IPS-NIHi7 (cell line): Measurements from ENCODE around the gene GNB2.

Source experiments
- DNase-seq: peaks from one replicate; pipeline ENCODE4 v3.0.0; 2012; ENCODE audit warnings: mixed read lengths; ENCODE audit errors: extremely low spot score

Gene GNB2

DNA sequence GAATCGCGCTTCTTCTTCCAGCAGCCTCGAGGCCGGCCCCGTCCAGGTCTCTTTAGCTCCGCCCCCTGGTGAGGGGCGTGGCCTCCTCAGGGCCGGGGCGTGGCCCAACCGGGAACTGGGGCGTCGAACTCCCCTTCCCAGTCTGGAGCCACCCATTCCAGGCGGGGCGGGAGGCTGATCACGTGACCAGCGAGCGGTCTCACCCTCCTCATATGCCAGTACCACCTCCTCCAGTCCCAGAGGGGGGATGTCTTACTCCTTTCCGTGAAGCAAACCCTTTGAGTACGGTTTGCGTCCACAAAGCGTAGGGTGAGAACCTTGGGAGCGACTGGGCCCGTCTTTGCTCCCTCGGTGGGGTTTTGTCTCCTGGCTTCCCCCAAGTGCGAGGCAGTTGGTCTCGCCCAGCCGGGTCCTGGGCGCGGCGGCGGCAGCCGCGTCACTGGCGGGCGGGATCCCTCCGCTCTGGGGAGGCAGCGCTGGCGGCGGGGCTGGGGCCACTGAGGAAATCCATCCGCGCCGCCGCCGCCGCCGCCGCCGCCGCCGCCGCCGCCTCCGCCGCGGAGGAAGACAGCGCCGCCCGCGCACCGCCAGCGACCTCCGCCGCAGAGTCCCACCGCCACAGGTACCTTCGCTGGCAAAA, at the start of gene GNB2:
Gene GNB2 (plus strand): TSS at position 439 of the 640 bp plus-strand sequence. CDS start 2,526 bp downstream, outside the sequence.
- DNase-seq, result peak; percentile 98

DNA sequence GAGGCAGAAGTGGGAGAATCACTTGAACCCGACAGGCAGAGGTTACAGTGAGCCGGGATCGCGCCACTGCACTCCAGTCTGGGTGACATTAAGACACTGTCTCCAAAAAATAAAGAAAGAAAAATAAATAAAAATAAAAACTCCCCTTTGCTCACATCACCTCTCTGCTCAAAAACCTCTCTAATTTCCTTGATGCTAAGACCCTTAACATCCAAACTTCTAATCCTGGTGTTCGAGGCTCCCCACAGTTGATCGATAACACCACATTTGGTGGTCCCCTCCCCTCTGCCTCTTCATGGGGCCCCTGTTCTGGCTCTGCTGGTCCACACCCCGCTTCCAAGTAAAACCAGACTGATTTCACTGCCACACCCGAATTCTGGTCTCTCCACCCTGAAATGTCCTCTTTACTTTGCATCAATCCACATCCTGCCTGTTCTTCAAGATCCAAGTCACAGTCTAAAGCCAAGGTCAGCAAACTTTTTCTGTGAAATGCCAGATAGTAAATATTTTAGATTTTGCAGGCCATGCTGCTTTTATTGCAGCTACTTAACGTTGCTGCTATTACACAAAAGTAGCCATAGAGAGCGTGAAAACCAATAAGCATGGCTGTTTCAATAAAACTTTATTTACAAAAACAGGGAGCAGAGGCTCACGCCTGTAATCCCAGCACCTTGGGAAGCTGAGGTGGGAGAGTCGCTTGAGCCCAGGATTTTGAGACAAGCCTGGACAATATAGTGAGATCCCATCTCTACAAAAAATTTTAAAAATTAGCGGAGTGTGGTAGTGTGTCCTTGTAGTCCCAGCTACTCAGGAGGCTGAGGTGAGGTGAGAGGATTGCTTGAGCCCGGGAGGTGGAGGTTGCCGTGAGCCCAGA, 49.4 kb upstream of the GNB2 start:
- DNase-seq, result no peak

DNA sequence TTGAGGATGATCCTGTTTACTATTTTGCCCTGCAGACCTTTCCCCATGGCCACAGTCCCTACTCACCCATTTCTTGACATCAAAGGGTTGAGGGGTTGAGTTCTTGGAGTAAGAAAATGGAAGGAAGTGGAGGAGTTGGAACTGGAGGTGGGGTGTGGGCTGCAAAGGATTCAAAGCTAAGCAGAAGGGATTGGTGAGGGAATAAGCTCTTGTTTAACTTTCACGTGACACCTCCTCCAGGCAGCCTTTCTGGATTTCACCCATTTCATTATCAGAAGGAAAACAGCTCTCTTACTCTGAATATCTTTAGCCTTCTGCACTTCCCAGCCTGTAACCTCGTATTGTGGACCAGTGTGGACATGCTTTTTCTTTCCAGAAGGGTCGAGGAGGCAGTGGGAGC, 47.5 kb upstream of the GNB2 start:
- DNase-seq, result no peak

DNA sequence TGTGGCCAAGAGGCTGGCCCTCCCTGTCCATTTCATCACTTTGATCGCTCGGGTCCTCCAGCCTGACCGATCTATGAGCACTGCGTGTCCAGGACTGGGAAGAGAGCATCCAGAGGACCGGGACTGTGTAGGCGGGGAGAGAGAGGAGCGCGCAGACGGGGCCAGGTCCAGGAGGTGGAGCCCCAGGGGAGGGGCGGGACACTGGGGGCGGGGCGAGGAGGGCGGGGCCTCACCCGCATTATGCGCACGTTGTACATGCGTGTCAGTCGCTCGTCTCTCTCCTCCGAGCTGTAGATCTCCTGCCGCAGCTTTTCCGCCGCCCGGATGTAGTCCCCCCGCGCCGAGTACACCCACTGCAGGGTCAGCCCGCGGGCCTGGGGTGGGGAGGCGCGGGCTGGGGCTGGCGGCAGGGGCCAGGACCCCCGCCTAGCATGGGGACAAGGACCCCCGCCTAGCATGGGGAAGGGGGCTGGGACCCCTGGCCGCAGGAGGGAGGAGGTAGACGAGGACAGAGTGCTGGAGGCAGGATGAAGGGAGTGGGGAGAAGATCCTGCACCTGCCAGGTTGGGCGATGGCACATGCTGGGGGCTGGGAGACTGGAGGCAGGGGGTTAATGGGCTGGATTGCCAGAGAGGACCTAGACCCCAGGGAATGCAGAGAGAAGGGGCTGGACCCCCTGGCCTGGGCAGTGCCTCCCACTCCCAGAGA, 46.9 kb upstream of the GNB2 start:
- peak; percentile 97 for DNase-seq

DNA sequence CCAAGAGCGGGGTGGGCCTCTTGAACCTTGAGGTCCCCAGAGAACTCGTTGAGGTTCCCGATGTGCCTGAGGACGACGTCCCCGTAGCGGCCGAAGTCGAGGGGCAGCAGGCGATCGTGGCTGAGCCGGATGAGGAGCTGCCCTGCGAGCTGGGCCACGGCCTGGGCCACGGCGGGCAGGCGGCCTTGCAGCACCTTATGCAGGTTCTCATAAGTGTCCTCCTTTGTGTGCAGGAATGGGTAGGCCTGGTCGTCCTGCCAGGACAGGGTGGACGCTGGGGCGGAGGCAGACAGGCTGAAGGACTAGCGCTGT, 46.3 kb upstream of the GNB2 start:
- DNase-seq, result no peak

DNA sequence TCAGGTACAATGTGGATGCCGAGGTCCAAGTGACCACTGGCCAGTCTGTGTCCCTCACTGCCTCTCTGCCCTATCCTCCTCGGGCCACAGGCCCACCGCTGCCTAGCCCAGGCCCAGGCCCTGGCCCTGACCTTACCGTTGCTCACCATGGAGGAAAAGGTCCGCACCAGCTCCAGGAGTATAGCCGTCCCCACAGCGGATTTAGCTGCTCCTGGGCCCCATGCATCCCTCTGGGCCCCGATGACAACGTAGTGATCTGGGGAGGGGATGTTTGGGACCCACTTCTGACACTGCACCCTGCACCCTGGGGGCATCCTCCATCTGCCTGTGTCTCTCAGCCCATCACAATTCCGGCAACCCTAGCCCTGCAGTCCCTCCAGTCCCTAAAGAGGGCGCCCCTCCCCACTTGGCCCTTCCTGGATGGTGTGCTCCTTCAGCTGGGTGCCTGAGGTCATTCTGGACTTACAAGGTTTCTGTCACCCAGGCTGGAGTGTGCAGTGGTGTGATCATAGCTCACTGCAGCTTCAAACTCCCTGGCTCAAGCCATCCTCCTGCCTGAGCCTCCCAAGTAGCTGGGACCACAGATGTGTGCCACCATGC, 44.3 kb upstream of the GNB2 start:
- peak; percentile 86 for DNase-seq

DNA sequence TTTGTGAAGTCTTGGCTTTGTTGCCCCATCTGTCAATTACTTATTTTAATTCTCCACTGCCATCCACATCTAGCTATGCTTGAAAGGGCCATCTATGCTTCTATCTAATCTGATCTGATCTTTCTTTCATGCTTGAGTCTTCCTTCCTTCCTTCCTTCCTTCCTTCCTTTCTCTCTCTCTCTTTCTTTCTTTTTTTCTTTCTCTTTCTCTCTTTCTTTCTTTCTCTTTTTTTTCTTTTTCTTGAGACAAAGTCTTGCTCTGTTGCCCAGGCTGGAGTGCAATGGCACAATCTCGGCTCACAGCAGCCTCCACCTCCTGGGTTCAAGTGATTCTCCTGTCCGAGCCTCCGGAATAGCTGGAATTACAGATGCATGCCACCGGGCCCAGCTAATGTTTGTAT, 43.5 kb upstream of the GNB2 start:
- DNase-seq, result no peak

DNA sequence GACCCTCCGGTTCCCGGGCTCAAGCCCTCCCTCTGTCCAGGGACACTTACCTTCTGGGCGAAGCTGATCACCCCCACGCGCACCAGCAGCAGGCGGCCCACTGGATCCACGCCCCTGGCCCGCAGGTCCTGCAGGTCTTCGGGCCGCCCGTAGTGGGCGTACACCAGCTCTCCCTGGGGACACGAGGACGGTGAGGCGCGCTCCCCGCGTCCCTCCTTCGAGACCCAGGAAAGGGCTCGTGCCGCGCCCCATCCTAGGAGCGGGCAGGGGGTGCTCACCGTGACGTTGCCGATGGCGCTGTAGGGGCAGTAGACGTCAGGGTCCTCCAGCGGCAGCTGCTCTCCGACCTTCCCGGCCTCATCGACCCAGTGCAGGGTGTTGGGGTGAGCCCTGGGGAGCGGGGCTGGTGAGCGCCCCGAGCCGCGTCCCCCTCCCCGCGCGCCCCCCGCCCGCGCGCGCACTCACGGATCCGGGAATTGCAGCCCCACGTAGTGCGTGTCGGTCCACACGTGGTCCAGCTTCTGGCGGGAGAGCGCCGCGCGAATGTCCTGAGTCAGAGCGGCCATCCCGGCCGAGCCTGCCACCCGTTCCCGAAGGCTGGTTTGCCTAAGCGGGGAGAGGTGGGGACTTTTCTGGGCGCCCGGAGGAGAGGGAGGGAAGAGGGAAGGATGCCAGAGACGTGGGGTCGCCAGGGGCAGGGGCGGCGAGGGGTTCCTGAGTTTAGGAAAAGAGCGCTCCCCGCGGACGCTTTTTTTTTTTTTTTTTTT, 40.4 kb upstream of the GNB2 start:
- DNase-seq, result peak; percentile 64

DNA sequence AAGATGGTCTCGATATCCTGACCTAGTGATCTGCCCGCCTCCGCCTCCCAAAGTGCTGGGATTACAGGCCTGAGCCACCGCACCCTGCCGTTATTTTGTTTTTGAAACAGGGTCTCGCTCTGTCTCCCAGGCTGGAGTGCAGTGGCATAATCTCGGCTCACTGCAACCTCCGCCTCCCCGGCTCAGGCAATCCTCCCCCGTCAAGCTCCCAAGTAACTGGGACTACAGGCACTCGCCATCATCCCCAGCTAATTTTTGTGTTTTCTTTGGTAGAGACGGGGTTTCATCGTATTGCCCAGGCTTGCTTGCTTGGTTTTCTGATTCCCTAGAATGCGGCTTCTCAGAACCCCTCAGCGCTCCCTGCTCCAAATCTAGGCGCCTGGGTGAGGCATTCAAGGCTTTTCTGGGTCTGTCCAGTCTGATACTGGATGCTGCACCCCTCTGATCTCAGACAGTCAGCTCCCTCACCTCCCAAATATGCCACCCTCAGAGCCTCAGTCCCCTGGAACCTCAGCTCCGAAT, 33.5 kb upstream of the GNB2 start:
- no peak for DNase-seq

DNA sequence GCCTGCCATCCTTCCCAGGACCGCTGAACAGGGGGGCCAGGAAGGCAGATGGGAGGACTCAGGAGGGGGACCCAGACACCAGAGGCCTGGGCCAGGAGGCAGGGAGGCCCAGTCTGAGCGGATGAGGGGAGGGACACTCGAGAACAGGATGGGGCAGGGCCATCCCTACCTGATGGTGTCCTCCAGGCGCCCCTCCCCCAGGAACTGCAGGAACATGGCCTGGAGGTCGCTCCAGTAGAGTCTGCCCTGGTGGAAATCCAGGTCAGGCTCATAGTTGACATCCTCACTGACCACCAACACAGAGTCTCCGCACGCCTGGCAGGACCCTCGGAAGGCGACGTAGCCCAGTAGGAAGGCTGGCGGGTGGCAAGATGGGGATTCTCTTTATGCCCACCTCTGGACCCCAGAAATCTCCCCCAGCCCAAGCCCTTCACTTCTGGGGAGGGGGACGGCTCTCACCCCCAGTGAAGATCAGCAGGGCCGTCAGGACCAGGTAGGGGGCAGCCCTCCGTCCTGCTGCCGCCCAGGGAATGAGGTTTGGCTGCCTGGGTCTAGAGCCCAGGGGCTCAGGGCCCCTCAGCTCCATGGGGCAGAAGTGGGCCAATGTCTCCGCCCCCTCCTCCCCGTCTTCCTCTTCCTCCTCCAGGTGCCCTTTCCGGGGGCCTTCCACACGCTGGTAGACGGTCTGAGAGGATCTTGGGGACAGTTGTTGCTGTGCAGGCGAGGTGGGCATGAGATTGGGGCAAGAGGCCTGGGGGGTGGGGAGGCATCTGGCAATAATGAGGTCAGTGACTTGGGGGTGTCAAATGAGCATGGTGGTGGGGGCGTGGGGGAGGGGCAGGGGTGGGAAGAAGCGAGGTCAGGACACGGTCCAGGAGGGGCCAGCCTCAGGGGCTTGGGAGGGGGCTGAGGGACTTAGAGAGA, 32.8 kb upstream of the GNB2 start:
- DNase-seq, result no peak

DNA sequence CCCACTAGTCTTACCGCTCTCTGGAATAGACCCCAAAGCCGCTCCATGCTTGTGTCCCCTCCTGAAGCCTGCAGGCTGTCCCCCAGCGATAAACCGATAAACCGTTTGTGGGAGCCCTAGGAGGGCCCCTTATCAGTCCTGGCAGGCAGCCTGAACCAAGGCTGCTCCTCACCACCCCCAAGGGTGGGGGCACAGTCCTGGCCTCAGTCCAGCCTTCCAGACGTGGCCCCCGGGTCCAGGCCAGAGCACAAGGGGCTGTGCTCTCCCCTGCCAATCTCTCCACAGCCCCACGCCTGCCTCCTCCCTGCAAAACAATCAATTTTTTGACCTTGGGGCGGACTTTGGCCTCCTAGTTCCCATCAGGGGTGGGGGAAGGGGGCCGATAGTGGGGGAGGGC, 32.1 kb upstream of the GNB2 start, which contains the start of gene TFR2:
Gene TFR2 (minus strand): TSS at position 90 of the 397 bp plus-strand sequence. CDS start 43 bp downstream, at position 47.
- DNase-seq, result no peak

DNA sequence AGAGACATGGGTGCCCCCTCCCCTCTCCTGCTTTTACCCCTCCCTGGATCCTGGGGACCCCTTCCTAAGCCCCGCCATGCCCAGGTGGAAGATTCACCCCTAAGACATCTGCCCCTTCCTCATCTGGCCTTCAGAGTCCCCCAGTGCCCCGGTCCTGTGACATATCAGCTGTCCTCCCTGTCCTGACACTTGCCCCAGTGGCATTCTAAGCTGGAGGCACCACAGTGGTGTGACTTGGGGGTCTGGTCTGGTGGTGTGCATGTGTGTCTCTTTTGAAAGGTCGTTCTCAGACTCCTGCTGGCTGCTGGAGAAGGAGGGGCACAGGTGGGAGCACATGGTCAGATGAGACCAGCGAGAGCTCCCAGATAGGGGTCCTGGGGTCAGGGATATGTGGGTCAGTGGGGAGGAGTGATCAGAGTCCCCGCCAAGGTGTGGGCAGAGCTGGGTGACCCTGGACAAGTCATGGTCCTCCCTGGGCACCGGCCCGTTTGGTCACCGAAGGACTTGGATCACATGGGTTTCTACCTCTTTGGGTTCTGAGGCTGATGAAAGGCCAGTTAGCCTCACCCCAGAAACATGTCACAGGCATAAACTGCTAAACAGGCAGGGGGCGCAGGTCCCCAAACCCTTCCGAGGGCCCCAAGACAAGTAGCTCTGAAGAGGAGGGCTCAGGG, 31.5 kb upstream of the GNB2 start:
- no peak for DNase-seq

DNA sequence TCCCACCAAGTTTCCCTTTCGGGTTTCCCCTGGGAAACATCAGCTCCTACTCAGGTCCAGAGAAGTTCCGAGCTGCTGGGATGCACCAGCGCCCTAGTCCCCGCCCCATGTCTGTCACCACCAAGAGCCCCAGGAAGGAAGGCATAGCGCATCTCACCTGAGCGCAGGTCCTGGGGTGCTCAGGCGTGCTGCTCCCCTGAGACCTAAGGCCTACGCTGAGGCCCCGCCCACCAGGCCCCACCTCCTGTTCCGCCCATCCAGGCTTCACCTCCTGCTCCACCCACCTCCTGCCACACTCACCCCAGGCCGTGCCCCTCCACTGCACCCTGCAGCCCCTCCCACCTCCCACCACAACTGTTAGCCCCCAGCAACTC, 31.0 kb upstream of the GNB2 start:
- DNase-seq, result peak; percentile 82

DNA sequence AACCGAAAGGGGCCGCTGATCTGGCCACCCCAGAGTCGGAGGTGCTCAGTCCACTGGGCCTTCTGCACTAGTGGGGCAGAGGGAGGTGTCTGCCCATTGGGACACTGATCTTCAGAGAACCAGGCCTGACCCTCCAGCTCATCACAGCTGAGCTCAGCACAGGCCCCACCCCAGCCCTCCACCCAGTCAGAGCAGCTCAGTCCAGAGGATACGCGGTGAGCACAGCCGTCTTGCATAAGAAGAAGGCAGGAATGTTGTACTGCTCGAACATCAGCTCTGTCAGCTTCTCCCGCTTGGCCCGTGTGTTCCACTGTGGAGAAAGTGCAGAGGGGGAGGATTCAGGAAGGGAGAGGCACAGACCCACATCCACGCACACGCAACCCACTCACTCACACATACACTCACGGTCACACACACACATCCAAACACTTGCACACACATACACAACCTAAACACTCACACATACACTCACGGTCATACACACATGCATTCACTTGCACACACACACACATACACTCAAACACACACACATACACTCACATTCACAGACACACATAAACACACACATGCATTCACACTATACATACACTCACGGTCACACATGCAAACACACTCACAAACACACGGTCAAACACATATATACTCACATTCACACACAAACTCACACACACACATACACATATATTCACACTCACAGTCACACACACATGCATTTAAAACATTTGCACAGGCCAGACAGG, 23.5 kb upstream of the GNB2 start:
- DNase-seq, result no peak

DNA sequence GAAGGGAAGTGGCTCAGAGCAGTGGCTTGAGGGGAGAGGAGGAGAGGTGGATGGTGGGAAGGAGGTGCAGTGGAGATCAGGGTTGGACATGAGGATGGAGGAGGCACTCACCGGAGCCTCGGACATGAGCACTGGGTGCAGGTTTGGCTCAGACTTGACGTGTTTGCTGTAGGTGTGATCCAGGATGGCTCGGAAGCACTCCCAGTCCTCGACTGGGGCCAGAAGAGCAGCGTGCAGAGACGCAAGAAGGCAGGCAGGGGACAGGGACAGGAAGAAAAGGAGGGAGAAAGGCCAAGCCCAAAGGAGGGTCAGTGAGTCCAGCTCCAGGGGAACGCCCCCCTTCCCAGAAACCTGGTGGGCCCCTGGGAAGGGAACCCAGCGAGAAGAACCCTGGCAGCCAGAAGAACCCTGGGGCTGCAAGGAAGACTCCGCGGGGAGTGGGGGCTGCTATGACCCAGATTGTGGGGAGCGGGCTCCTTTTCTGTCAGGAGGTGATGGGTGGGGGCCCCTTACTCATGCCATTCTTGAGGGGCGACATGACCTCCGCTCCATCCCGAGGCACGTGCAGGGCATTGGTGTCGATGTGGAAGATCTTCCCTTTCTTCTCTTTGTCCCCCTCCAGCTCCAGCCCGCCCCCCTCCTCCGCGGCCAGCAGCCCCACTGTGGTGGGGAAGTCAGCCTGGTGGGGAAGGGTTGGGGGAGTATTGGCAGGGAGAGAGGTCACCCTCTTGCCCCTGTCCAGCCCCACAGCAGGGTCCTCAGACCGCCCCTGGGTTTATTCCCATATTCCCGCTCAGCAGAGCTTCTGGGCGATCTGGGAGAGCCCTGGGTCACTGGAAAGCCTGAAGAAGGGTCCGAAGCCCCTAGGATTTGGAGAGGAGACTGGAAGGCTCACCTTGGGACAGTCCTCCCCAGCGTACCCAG, 18.4 kb upstream of the GNB2 start:
- no peak for DNase-seq

DNA sequence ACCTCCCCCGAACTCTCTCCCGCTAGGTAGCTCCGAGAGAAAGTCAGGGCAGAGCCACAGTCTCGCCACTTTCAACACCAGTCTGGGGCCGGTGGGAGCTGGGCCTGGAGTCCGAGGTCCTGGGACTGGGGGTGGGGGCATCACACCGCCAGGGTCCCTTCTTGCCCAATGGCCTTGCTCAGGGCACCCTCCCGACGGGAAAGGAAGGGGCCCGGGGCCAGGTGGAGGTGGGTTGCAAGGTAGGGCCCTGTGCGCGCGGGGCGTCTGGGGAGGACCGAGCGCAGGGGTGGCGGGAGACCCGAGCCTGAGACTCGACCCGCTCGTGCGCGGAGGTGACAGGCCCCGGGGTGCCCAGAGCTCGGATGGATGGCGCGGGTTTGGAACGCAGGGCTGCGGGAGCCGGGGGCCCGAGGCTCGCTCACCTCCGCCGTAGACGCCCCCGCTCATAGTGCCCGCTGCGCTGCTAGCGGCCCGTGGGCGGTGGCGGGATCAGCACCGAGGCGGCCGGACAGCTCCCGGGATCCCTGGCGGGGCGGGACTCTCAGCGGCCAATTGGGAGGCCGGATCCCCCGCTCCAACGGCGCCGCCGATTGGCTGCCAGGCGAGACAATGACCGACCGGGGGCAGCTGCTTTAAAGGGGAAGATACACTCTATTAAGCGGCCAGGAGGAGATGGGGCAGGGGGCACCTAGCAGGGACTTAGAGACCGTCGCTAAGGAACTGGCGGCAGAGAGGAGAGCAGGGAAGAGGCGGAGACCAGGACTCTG, 17.4 kb upstream of the GNB2 start, which contains the start of gene ACTL6B:
Gene ACTL6B (minus strand): TSS at position 541 of the 767 bp plus-strand sequence. CDS start 94 bp downstream, at position 447.
- peak; percentile 100 for DNase-seq
